Heart right ventricle (tissue), 16 donors: Measurements from ENCODE around the gene SBK3. TPM values are rescaled to one million over a fixed set of nuclear protein-coding genes. Genes with fewer than 3 reads are reported as not detected.

Experiments
- ATAC-seq, 8 donors: fragments of 200-7000 bp; cut with Tn5 transposase; one replicate each; pipeline ENCODE4 v1.9.1; 2020; ENCODE audit warnings: mild to moderate bottlenecking in 8 of 8, moderate library complexity in 8 of 8, moderate number of reproducible peaks in 1 of 8
- DNase-seq, 2 donors: peaks; one replicate each; pipeline ENCODE4 v3.0.0-alpha.2; 2020
- H3K27ac ChIP-seq, 10 donors: fragments of 200-600 bp; sonication (generic) in 2 of 10; one replicate each; pipeline versions ENCODE4 v1.5.0 to v1.8.0; 2020 to 2022; ENCODE audit warnings: mild to moderate bottlenecking in 3 of 10
- H3K27me3 ChIP-seq, 7 donors: fragments of 200-600 bp; one replicate each; pipeline ENCODE4 v1.8.0; 2021 to 2022; ENCODE audit warnings: mild to moderate bottlenecking in 2 of 7
- H3K36me3 ChIP-seq, 9 donors: fragments of 200-600 bp; sonication (generic) in 1 of 9; one replicate each; pipeline versions ENCODE4 v1.5.0 to v1.8.0; 2020 to 2022; ENCODE audit warnings: mild to moderate bottlenecking in 2 of 9
- H3K4me1 ChIP-seq, 9 donors: fragments of 200-600 bp; sonication (generic) in 1 of 9; one replicate each; pipeline versions ENCODE4 v1.5.0 to v1.8.0; 2020 to 2022; ENCODE audit warnings: mild to moderate bottlenecking in 4 of 9
- H3K4me3 ChIP-seq, 10 donors: fragments of 200-600 bp; sonication (generic) in 2 of 10; one replicate each; pipeline versions ENCODE4 v1.5.0 to v1.8.0; 2020 to 2022; ENCODE audit warnings: mild to moderate bottlenecking in 7 of 10, moderate library complexity in 2 of 10
- H3K9me3 ChIP-seq, 11 donors: fragments of 200-600 bp in 10 of 11; sonication (generic) in 2 of 11; one replicate each; pipeline versions ENCODE4 v1.5.0 to v1.8.0; 2013 to 2022; ENCODE audit warnings: mild to moderate bottlenecking in 2 of 11, control low read depth in 1 of 11, moderate library complexity in 1 of 11
- WGBS, 2 donors: extraction: QIAGEN DNeasy Blood & Tissue Kit; methylation state at CpG; one replicate each; pipeline ENCODE4 v1.1.7; 2013; ENCODE audit warnings: inconsistent platforms in 1 of 2; 5-methylcytosine and 5-hydroxymethylcytosine counted together
- intact Hi-C, 10 donors: fragments of 100-400 bp; cut with DNase I; formaldehyde crosslinking; loops; one replicate each; pipeline versions ENCODE4 v1.11.1 to v1.14.2; 2022
- polyA plus RNA-seq, 2 donors: library from polyadenylated mRNA; stranded (reverse); fragments of 200-250 nt; gene quantifications; one replicate each; pipeline ENCODE4 v1.2.3, GENCODE V29; 2013
- total RNA-seq, 10 donors: library from RNA; stranded (reverse); fragmentation: NEBNext Ultra II Directional in 3 of 10; extraction: Animal tissue kit (Norgen Biotek cat#: 25700) in 3 of 10; gene quantifications; one replicate each; pipeline versions ENCODE4 v1.2.1 to v1.2.4, GENCODE V29; 2021 to 2023
- TF ChIP-seq, protein P1 (sequence below), 9 donors: fragments of 200-600 bp; sonication (generic) in 2 of 9; IDR thresholded peaks; one replicate each; pipeline versions ENCODE4 v1.5.0 to v1.8.0; 2021 to 2022; ENCODE audit warnings: antibody characterized with exemption in 9 of 9, mild to moderate bottlenecking in 5 of 9, moderate library complexity in 1 of 9
- donor health status: Arrhythmogenic right ventricular cardiomyopathy.
- donor health status: ischemic (EF 13 %, LVEDD 7.1; RV severe dilation, severe dysfunction).
- donor health status: healthy with polysubstance abuse.
- donor health status: DM: no; HTN: yes; CAD: no.
- donor health status: DM: no; HTN: no; CAD: no.
- donor health status: ischemic (EF 25% LVEDD 6.9; RV normal size, moderate dysfunction).
- donor health status: ischemic (EF 25% LVEDD 5.7; RV mildly dilated, moderate dysfunction).
- donor health status: healthy.
- donor health status: DM: yes; HTN: yes; CAD: no.
- donor health status: Ischemic cardiomyopathy.
- donor health status: ischemic (EF 35%, LVEDD 5.7; RV mildly dilated, moderate dysfunction).
- donor health status: nonischemic (EF 11% LVEDD 7.7; RV severe dilation, severe dysfunction).
- donor health status: DM: yes; HTN: yes; CAD: no.
- donor health status: PGD.
- donor health status: ischemic (EF 29% LVEDD 5.4; RV normal size, mild dysfunction).
- donor health status: nonischemic (EF 23%, LVEDD 6.1; RV moderate dilation, normal function).

The SBK3 gene
- total and polyA plus RNA-seq, 12 donors, result 2.0 to 33.3 (median 7.3) TPM

DNA sequence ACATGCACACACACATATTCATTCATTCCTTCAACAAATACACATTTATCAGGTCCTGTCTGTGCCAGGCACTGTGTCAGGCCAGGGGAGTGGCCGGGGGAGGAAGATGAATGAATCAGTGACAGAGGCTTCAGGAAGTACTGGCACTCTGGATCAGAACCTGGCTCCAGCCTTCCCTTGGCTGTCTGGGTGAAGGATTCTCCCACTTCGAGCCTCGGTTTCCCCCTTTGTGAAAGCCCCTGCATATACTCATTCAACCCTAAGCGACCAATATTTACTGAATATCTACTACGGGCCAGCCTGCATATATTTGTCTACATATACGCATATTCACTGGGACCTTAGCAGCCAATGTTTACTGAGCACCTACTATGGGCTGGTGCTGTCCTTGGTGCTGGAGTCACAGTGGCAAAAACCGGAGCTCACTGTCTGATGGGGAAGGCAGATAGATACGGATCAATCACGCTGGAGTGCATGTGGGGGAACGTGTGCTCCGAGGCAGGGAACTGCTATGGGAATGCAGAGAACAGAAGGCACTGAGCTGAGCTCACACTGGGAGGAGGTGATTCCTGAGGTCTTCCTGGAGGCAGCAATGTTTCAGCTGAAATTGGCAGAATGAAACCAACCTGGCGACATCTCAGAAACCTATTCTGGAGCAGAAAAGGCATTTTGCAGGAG is 35.9 kb upstream of the SBK3 start:
- peaks cover 4 to 28% (median 22%) of the 10 kb centered on the region in 9 donors for H3K4me1 ChIP-seq
- H3K9me3 ChIP-seq, result no peaks in the 10 kb centered on the region
- intact Hi-C loops, result loop anchor here in 2 of 10 donors (2.0 to 5.0 kb wide), 3 partner anchors 34 to 64 kb away; no protein-coding TSS in a partner anchor
- WGBS, 2 donors, result 34% methylated on average over 12 of the region's 12 CpGs
- peaks cover 0 to 24% (median 7%) of the 10 kb centered on the region in 9 donors for H3K36me3 ChIP-seq
- TF ChIP-seq, protein P1, sequence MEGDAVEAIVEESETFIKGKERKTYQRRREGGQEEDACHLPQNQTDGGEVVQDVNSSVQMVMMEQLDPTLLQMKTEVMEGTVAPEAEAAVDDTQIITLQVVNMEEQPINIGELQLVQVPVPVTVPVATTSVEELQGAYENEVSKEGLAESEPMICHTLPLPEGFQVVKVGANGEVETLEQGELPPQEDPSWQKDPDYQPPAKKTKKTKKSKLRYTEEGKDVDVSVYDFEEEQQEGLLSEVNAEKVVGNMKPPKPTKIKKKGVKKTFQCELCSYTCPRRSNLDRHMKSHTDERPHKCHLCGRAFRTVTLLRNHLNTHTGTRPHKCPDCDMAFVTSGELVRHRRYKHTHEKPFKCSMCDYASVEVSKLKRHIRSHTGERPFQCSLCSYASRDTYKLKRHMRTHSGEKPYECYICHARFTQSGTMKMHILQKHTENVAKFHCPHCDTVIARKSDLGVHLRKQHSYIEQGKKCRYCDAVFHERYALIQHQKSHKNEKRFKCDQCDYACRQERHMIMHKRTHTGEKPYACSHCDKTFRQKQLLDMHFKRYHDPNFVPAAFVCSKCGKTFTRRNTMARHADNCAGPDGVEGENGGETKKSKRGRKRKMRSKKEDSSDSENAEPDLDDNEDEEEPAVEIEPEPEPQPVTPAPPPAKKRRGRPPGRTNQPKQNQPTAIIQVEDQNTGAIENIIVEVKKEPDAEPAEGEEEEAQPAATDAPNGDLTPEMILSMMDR (IDR thresholded peaks at IDR 0.05), result no peak
- H3K27ac ChIP-seq, result peak overlapping the region; percentile 94 to 99 (median 96)
- DNase-seq (no peak), ATAC-seq (no peak)
- peak overlapping the region; percentile 84 to 100 (median 94) for H3K4me3 ChIP-seq
- peaks cover 0 to 16% (median 0%) of the 10 kb centered on the region in 7 donors for H3K27me3 ChIP-seq

DNA sequence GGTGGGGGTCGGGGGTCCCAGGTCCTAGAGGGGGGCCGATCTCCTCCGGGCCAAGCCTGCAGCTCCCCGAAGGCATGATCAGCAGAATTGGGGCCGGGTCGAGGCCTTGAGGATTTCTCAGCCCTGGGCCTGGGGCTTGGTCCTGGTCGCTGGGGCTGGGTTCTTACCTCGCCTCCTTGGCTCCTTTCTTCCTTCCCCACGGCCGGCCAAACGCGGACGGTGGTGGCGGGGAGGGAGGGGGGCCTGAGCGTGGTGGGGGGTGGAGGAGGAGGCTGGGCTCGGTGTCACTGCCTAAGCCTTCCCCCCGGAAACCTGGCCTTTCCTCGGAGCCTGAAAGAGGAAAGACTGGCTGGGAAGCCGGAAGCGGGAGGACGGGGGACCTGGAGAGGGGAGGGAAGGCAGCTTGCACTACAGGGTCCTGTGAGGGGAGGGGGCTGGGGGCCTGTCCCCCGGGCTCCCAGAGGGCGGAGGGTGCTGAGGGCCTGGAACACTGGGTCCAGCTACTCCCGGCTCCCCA is 35.3 kb upstream of the SBK3 start, which contains the start of gene ZNF579:
Gene ZNF579 (minus strand): TSS at position 221 of the 517 bp plus-strand sequence. CDS start 1,209 bp downstream, outside the sequence.
- Histone ChIP-seq H3K4me1 (peaks cover 0 to 22% (median 16%) of the 10 kb centered on the region in 9 donors), H3K4me3 (peak within 1 kb of the TSS; percentile 84 to 100 (median 94)), H3K27ac (peak within 1 kb of the TSS; percentile 94 to 99 (median 96)), H3K9me3 (no peaks in the 10 kb centered on the region), H3K27me3 (peaks cover 0 to 10% (median 0%) of the 10 kb centered on the region in 7 donors), H3K36me3 (peaks cover 0 to 24% (median 7%) of the 10 kb centered on the region in 9 donors)
- ATAC-seq (peak; percentile 86 to 95 (median 89)), DNase-seq (peak; percentile 87 to 92)
- TF ChIP-seq, protein P1 (IDR thresholded peaks at IDR 0.05), result no peak
- WGBS, 2 donors, result 1 to 2% methylated on average over 17 to 23 of the region's 24 CpGs
- intact Hi-C loops, result loop anchor here in 3 of 10 donors (1.0 to 5.0 kb wide), 4 partner anchors 16 to 64 kb away; no protein-coding TSS in a partner anchor

DNA sequence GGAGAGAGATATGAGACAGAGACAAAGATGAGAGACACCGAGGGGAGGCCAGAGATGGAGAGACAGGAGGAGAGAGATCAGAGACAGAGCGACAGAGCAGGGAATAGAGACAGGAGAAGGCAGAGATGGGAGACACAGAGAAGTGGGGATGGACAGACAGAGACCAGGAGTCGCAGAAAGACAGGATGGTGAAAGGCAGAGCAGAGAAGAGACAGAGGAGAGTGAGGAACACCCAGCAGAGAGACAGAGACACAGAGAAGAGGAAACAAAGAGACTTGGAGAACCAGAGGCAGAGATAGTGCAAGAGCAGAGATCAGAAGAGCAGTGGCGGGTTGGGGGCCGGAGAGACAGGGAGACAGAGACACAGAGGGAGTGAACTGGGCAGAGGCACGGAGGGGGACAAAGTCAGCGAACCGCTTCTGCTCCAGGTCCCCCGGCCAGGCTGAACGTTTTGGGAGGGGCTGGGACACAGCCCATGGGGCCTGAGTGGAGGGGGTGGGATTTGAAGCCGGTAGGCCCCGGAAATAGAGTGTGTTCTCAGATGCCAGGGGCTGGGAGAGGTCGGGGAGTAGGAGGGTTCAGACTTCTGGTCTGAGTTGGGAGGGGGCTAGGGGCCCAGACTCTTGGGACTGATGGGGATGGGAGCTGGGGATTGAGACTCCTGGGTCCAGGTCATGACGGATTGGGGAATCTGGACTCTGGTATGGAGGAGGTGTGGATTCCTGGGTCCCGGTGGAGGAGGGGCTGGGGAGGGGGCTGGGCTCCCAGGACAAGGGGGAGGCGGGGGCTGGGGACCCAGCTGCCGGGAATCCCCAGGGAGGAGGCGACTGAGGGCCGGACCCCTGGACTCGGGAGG is 34.7 kb upstream of the SBK3 start:
- intact Hi-C loops, result loop anchor here in 3 of 10 donors (1.0 to 5.0 kb wide), 4 partner anchors 16 to 63 kb away; no protein-coding TSS in a partner anchor
- 7 to 9% methylated on average over 19 to 20 of the region's 20 CpGs for WGBS, 2 donors
- TF ChIP-seq, protein P1 (IDR thresholded peaks at IDR 0.05), result no peak
- DNase-seq, result peak; percentile 31 to 42
- H3K4me1 ChIP-seq, result peaks cover 0 to 18% (median 12%) of the 10 kb centered on the region in 9 donors
- peaks cover 0 to 5% (median 0%) of the 10 kb centered on the region in 7 donors for H3K27me3 ChIP-seq
- H3K4me3 ChIP-seq, result peak overlapping the region; percentile 84 to 100 (median 94)
- H3K36me3 ChIP-seq, result peaks cover 0 to 24% (median 7%) of the 10 kb centered on the region in 9 donors
- no peaks in the 10 kb centered on the region for H3K9me3 ChIP-seq
- ATAC-seq, result peak; percentile 49 to 85 (median 62)
- H3K27ac ChIP-seq, result peak overlapping the region; percentile 94 to 99 (median 96)
